Ishikawa (cell line): ENCODE data around the gene ANO9.

Experiments
- EP300 ChIP-seq: IDR thresholded peaks from 2 replicates; pipeline ENCODE4 v1.6.1; 2012; ENCODE audit warnings: borderline replicate concordance
- FOXM1 ChIP-seq: IDR thresholded peaks from 2 replicates; pipeline ENCODE4 v1.6.1; 2012; ENCODE audit warnings: low read depth, borderline replicate concordance
- RAD21 ChIP-seq: IDR thresholded peaks from 2 replicates; pipeline ENCODE4 v1.6.1; 2012; ENCODE audit warnings: low read depth
- TF ChIP-seq, protein P1 (sequence below): IDR thresholded peaks from 2 replicates; pipeline ENCODE4 v1.6.1; 2012
- TF ChIP-seq, protein P2 (sequence below): IDR thresholded peaks from 2 replicates; pipeline ENCODE4 v1.6.1; 2012
- TF ChIP-seq, protein P3 (sequence below): IDR thresholded peaks from 2 replicates; pipeline ENCODE4 v1.6.1; 2012; ENCODE audit warnings: low read depth, mild to moderate bottlenecking

DNA sequence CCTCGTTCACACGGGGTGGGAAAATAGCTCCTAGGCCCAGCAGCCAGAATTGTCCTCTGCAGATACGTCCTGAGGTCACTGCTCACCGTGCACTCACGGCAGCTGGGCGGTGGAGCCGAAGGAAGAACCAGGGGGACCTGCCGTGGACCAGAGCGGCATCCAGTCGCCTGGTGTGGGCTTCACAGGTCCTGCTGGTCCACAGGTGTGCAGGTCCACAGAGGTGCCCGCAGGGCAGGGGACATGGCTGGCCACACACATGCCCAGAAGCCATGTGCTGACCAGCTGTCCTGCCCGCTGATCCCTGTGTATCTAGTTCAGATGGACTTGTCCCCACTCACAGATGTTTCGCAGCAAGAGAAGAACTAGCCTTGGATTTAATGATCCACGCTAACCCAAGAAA, 58.4 kb downstream of the ANO9 start:
- TF ChIP-seq, protein P1, sequence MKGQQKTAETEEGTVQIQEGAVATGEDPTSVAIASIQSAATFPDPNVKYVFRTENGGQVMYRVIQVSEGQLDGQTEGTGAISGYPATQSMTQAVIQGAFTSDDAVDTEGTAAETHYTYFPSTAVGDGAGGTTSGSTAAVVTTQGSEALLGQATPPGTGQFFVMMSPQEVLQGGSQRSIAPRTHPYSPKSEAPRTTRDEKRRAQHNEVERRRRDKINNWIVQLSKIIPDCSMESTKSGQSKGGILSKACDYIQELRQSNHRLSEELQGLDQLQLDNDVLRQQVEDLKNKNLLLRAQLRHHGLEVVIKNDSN = no peak
- TF ChIP-seq FOXM1 (no peak), EP300 (no peak), RAD21 (no peak)
- TF ChIP-seq, protein P2, sequence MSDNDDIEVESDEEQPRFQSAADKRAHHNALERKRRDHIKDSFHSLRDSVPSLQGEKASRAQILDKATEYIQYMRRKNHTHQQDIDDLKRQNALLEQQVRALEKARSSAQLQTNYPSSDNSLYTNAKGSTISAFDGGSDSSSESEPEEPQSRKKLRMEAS = no peak
- TF ChIP-seq, protein P3, sequence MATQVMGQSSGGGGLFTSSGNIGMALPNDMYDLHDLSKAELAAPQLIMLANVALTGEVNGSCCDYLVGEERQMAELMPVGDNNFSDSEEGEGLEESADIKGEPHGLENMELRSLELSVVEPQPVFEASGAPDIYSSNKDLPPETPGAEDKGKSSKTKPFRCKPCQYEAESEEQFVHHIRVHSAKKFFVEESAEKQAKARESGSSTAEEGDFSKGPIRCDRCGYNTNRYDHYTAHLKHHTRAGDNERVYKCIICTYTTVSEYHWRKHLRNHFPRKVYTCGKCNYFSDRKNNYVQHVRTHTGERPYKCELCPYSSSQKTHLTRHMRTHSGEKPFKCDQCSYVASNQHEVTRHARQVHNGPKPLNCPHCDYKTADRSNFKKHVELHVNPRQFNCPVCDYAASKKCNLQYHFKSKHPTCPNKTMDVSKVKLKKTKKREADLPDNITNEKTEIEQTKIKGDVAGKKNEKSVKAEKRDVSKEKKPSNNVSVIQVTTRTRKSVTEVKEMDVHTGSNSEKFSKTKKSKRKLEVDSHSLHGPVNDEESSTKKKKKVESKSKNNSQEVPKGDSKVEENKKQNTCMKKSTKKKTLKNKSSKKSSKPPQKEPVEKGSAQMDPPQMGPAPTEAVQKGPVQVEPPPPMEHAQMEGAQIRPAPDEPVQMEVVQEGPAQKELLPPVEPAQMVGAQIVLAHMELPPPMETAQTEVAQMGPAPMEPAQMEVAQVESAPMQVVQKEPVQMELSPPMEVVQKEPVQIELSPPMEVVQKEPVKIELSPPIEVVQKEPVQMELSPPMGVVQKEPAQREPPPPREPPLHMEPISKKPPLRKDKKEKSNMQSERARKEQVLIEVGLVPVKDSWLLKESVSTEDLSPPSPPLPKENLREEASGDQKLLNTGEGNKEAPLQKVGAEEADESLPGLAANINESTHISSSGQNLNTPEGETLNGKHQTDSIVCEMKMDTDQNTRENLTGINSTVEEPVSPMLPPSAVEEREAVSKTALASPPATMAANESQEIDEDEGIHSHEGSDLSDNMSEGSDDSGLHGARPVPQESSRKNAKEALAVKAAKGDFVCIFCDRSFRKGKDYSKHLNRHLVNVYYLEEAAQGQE = no peak
